ENCODE data around the gene MEPCE.
"Not testable (repeated sequence)": the region's sequence is repeated elsewhere in the genome, so short reads cannot be mapped to it uniquely, and the experiment has no call there.

DNA sequence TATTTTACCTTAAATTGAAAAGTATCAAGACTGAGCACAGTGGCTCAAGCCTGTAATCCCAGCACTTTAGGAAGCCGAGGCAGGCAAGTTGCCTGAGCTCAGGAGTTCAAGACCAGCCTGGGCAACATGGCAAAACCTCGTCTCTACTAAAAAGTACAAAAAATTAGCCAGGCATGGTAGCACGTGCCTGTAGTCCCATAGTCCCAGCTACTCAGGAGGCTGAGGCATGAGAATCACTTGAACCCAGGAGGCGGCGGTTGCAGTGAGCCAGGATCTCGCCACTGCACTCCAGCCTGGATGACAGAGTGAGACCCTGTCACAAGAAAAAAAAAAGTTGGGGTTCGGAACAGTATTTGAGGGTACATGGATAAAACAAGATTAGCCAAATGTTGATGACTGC is 9.6 kb downstream of the MEPCE start:
- TF ChIP-seq, protein P1, sequence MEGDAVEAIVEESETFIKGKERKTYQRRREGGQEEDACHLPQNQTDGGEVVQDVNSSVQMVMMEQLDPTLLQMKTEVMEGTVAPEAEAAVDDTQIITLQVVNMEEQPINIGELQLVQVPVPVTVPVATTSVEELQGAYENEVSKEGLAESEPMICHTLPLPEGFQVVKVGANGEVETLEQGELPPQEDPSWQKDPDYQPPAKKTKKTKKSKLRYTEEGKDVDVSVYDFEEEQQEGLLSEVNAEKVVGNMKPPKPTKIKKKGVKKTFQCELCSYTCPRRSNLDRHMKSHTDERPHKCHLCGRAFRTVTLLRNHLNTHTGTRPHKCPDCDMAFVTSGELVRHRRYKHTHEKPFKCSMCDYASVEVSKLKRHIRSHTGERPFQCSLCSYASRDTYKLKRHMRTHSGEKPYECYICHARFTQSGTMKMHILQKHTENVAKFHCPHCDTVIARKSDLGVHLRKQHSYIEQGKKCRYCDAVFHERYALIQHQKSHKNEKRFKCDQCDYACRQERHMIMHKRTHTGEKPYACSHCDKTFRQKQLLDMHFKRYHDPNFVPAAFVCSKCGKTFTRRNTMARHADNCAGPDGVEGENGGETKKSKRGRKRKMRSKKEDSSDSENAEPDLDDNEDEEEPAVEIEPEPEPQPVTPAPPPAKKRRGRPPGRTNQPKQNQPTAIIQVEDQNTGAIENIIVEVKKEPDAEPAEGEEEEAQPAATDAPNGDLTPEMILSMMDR (IDR thresholded peaks at IDR 0.05; ENCODE audit: poor library complexity) = not testable (repeated sequence)
- TF ChIP-seq EZH2 (IDR thresholded peaks at IDR 0.05; ENCODE audit: borderline replicate concordance); EZH2phosphoT487 (IDR thresholded peaks at IDR 0.05; ENCODE audit: low read depth, severe bottlenecking, unreplicated experiment): not testable (repeated sequence)

All from hepatocyte (in vitro differentiated cells).